Measurements from ENCODE around the gene ADNP2.

ADNP2 gene

GRCh38 chr18:80167931-80168330, 58.9 kb downstream of the ADNP2 start:
- Histone ChIP-seq H4K20me1 (no peaks in the 10 kb centered on the region), H3K36me3 (peaks cover 0 to 12% (median 0%) of the 10 kb centered on the region in 11 experiments; a peak in 4 of 22 replicates), H3K4me3 (no peak overlapping the region), H3K4me1 (peaks cover 16 to 36% (median 29%) of the 10 kb centered on the region in 10 experiments), H3K9me3 (replicated peaks in 1 of 11) (peaks cover 31 to 48% (median 40%) of the 10 kb centered on the region in 11 experiments), H3K27me3 (no peaks in the 10 kb centered on the region), H3K9ac (no peak overlapping the region), H3K27ac (no peak overlapping the region), H3K4me2 (peak overlapping the region in 9 of 11 experiments; percentile 50 to 91 (median 77); a peak in 17 of 22 replicates)
- TF ChIP-seq Cebpa-rat (IDR thresholded peaks at IDR 0.05) = no peak

GRCh38 chr18:80168346-80168745, 59.3 kb downstream of the ADNP2 start:
- Histone ChIP-seq H3K9me3 (replicated peaks in 1 of 11) (peaks cover 27 to 44% (median 36%) of the 10 kb centered on the region in 11 experiments), H3K4me3 (no peak overlapping the region), H4K20me1 (no peaks in the 10 kb centered on the region), H3K27me3 (no peaks in the 10 kb centered on the region), H3K36me3 (peaks cover 0 to 12% (median 0%) of the 10 kb centered on the region in 11 experiments; a peak in 3 of 22 replicates), H3K9ac (no peak overlapping the region), H3K4me1 (peaks cover 16 to 36% (median 29%) of the 10 kb centered on the region in 10 experiments), H3K27ac (no peak overlapping the region), H3K4me2 (peak overlapping the region in 10 of 11 experiments; percentile 71 to 91 (median 83); a peak in 18 of 22 replicates)
- TF ChIP-seq Cebpa-rat (IDR thresholded peaks at IDR 0.05) = no peak

- Histone ChIP-seq H3K9me3 (replicated peaks in 1 of 11) (peaks cover 20 to 38% (median 29%) of the 10 kb centered on the region in 11 experiments), H3K9ac (no peak overlapping the region), H3K4me2 (peak overlapping the region; percentile 62 to 91 (median 82)), H3K4me3 (no peak overlapping the region), H3K27me3 (no peaks in the 10 kb centered on the region), H3K27ac (0 out of 22 replicates have a peak overlapping the region, but pooled peaks of 1 of the 11 experiments have one; percentile 9), H3K4me1 (peaks cover 16 to 36% (median 29%) of the 10 kb centered on the region in 10 experiments), H3K36me3 (peaks cover 0 to 7% (median 0%) of the 10 kb centered on the region in 11 experiments; a peak in 3 of 22 replicates), H4K20me1 (no peaks in the 10 kb centered on the region)
- TF ChIP-seq Cebpa-rat (IDR thresholded peaks at IDR 0.05) = no peak
These were observed 59.9 kb downstream of the ADNP2 start for GRCh38 chr18:80168982-80169381.

GRCh38 chr18:80169607-80170006, 60.5 kb downstream of the ADNP2 start:
- Histone ChIP-seq H3K27me3 (no peaks in the 10 kb centered on the region), H3K4me3 (no peak overlapping the region), H3K4me2 (peak overlapping the region; percentile 62 to 91 (median 82)), H4K20me1 (no peaks in the 10 kb centered on the region), H3K36me3 (0 out of 22 replicates have a peak, but pooled peaks cover 0 to under 1% (median 0%) of the 10 kb centered on the region in 11 experiments), H3K4me1 (peaks cover 16 to 36% (median 29%) of the 10 kb centered on the region in 10 experiments), H3K27ac (0 out of 22 replicates have a peak overlapping the region, but pooled peaks of 1 of the 11 experiments have one; percentile 9), H3K9me3 (replicated peaks in 1 of 11) (peaks cover 14 to 31% (median 23%) of the 10 kb centered on the region in 11 experiments), H3K9ac (no peak overlapping the region)
- no peak for TF ChIP-seq Cebpa-rat (IDR thresholded peaks at IDR 0.05)

GRCh38 chr18:80170395-80171053, 61.5 kb downstream of the ADNP2 start:
- no peak overlapping the region for H3K9ac ChIP-seq
- no peaks in the 10 kb centered on the region for H3K27me3 ChIP-seq
- H4K20me1 ChIP-seq = no peaks in the 10 kb centered on the region
- H3K27ac ChIP-seq = no peak overlapping the region
- H3K9me3 ChIP-seq (replicated peaks in 1 of 11) = peaks cover 5 to 22% (median 14%) of the 10 kb centered on the region in 11 experiments
- no peak overlapping the region for H3K4me3 ChIP-seq
- peak overlapping the region in 7 of 11 experiments; percentile 11 to 89 (median 82); a peak in 10 of 22 replicates for H3K4me2 ChIP-seq
- H3K36me3 ChIP-seq = no peaks in the 10 kb centered on the region
- H3K4me1 ChIP-seq = peaks cover 16 to 42% (median 34%) of the 10 kb centered on the region in 10 experiments
- TF ChIP-seq Cebpa-rat (IDR thresholded peaks at IDR 0.05) = no peak

GRCh38 chr18:80171054-80171872, 62.2 kb downstream of the ADNP2 start:
- Histone ChIP-seq H3K4me1 (peaks cover 16 to 48% (median 39%) of the 10 kb centered on the region in 10 experiments), H3K36me3 (no peaks in the 10 kb centered on the region), H3K9ac (no peak overlapping the region), H3K4me3 (no peak overlapping the region), H3K27me3 (no peaks in the 10 kb centered on the region), H3K27ac (no peak overlapping the region), H3K9me3 (replicated peaks in 1 of 11) (peaks cover 0 to 15% (median 6%) of the 10 kb centered on the region in 11 experiments; a peak in 15 of 22 replicates), H4K20me1 (no peaks in the 10 kb centered on the region), H3K4me2 (no peak overlapping the region)
- TF ChIP-seq Cebpa-rat (IDR thresholded peaks at IDR 0.05) = no peak

GRCh38 chr18:80172056-80172455, 63.0 kb downstream of the ADNP2 start:
- no peaks in the 10 kb centered on the region for H3K27me3 ChIP-seq

GRCh38 chr18:80173060-80173459, 64.0 kb downstream of the ADNP2 start:
- no peaks in the 10 kb centered on the region for H3K9me3 ChIP-seq (replicated peaks in 1 of 11)
- no peak overlapping the region for H3K9ac ChIP-seq
- no peak overlapping the region for H3K4me2 ChIP-seq
- H3K4me1 ChIP-seq = peaks cover 14 to 41% (median 32%) of the 10 kb centered on the region in 10 experiments
- H3K36me3 ChIP-seq = no peaks in the 10 kb centered on the region
- H4K20me1 ChIP-seq = no peaks in the 10 kb centered on the region
- no peak overlapping the region for H3K4me3 ChIP-seq
- H3K27ac ChIP-seq = no peak overlapping the region
- H3K27me3 ChIP-seq = no peaks in the 10 kb centered on the region
- TF ChIP-seq Cebpa-rat (IDR thresholded peaks at IDR 0.05) = no peak

More at GRCh38 chr18:80172056-80172455, 63.0 kb downstream of the ADNP2 start:
- H3K36me3 ChIP-seq = no peaks in the 10 kb centered on the region
- H3K4me1 ChIP-seq = peaks cover 16 to 50% (median 39%) of the 10 kb centered on the region in 10 experiments
- no peak overlapping the region for H3K27ac ChIP-seq
- no peak overlapping the region for H3K4me3 ChIP-seq
- no peak for TF ChIP-seq Cebpa-rat (IDR thresholded peaks at IDR 0.05)
- H3K9me3 ChIP-seq (replicated peaks in 1 of 11) = peaks cover 0 to 7% (median 0%) of the 10 kb centered on the region in 11 experiments; a peak in 5 of 22 replicates
- H3K9ac ChIP-seq = no peak overlapping the region
- no peaks in the 10 kb centered on the region for H4K20me1 ChIP-seq
- no peak overlapping the region for H3K4me2 ChIP-seq
